ENCODE measurements around the gene ROPN1L. TPM values are rescaled to one million over a fixed set of nuclear protein-coding genes. Genes with fewer than 3 reads are reported as not detected.

ROPN1L gene
- total RNA-seq, 3 donors from 2014 or later (not counting 1 experiment from before 2014, with no cell fraction given), result 1.2 to 5.2 (median 4.3) TPM

GRCh38 chr5:10480237-10480985 is 38.7 kb downstream of the ROPN1L start:
- intact Hi-C loops (cut with micrococcal nuclease), result no loop called here
- peaks cover 0 to 5% of the 10 kb centered on the region in 2 donors for H3K4me1 Mint-ChIP-seq
- no peak overlapping the region for H3K4me3 Mint-ChIP-seq
- no peak for DNase-seq
- no peaks in the 10 kb centered on the region for H3K9me3 Mint-ChIP-seq
- TF ChIP-seq CTCF (IDR thresholded peaks at IDR 0.05), result no peak
- H3K27me3 Mint-ChIP-seq (ENCODE audit: low read depth in 2 of 2), result no peaks in the 10 kb centered on the region
- no peak for ATAC-seq
- Histone ChIP-seq H3K4me1 (ENCODE audit: control insufficient read depth, insufficient read depth, low read length) (no peaks in the 10 kb centered on the region), H3K4me3 (ENCODE audit: low read length) (no peak overlapping the region), H3K9me3 (ENCODE audit: control insufficient read depth, insufficient read depth, low read length) (no peaks in the 10 kb centered on the region), H3K27me3 (ENCODE audit: control insufficient read depth, insufficient read depth, low read length) (no peaks in the 10 kb centered on the region), H3K27ac (ENCODE audit: low read length) (no peak overlapping the region), H3K36me3 (ENCODE audit: control insufficient read depth, insufficient read depth, low read length) (no peaks in the 10 kb centered on the region)
- no peaks in the 10 kb centered on the region for H3K36me3 Mint-ChIP-seq
- WGBS (ENCODE audit: insufficient coverage), result 91% methylated on average over 12 of the region's 12 CpGs
- no peak overlapping the region for H3K27ac Mint-ChIP-seq

- TF ChIP-seq CTCF (IDR thresholded peaks at IDR 0.05), result no peak
- no peaks in the 10 kb centered on the region for H3K9me3 ChIP-seq (ENCODE audit: control insufficient read depth, insufficient read depth, low read length)
- no peaks in the 10 kb centered on the region for H3K9me3 Mint-ChIP-seq
- H3K36me3 ChIP-seq (ENCODE audit: control insufficient read depth, insufficient read depth, low read length), result no peaks in the 10 kb centered on the region
- no peak overlapping the region for H3K4me3 ChIP-seq (ENCODE audit: low read length)
- no peaks in the 10 kb centered on the region for H3K27me3 ChIP-seq (ENCODE audit: control insufficient read depth, insufficient read depth, low read length)
- H3K4me1 ChIP-seq (ENCODE audit: control insufficient read depth, insufficient read depth, low read length), result no peaks in the 10 kb centered on the region
- intact Hi-C loops (cut with micrococcal nuclease), result no loop called here
- H3K36me3 Mint-ChIP-seq, result no peaks in the 10 kb centered on the region
- WGBS (ENCODE audit: insufficient coverage), result 85% methylated on average over 9 of the region's 10 CpGs
- ATAC-seq (no peak), DNase-seq (no peak)
- H3K27ac Mint-ChIP-seq, result no peak overlapping the region
- no peaks in the 10 kb centered on the region for H3K27me3 Mint-ChIP-seq (ENCODE audit: low read depth in 2 of 2)
- peaks cover 0 to 5% of the 10 kb centered on the region in 2 donors for H3K4me1 Mint-ChIP-seq
- H3K4me3 Mint-ChIP-seq, result no peak overlapping the region
- no peak overlapping the region for H3K27ac ChIP-seq (ENCODE audit: low read length)
These were observed 39.7 kb downstream of the ROPN1L start for GRCh38 chr5:10481241-10481935.

GRCh38 chr5:10482791-10483530 is 41.3 kb downstream of the ROPN1L start:
- DNase-seq, result no peak
- Mint-ChIP-seq H3K4me3 (no peak overlapping the region), H3K9me3 (no peaks in the 10 kb centered on the region), H3K36me3 (no peaks in the 10 kb centered on the region), H3K27me3 (ENCODE audit: low read depth in 2 of 2) (no peaks in the 10 kb centered on the region), H3K27ac (no peak overlapping the region), H3K4me1 (peaks cover 0 to 6% of the 10 kb centered on the region in 2 donors)
- TF ChIP-seq CTCF (IDR thresholded peaks at IDR 0.05), result no peak
- Histone ChIP-seq H3K27ac (ENCODE audit: low read length) (no peak overlapping the region), H3K4me1 (ENCODE audit: control insufficient read depth, insufficient read depth, low read length) (no peaks in the 10 kb centered on the region), H3K4me3 (ENCODE audit: low read length) (no peak overlapping the region), H3K36me3 (ENCODE audit: control insufficient read depth, insufficient read depth, low read length) (no peaks in the 10 kb centered on the region), H3K9me3 (ENCODE audit: control insufficient read depth, insufficient read depth, low read length) (no peaks in the 10 kb centered on the region), H3K27me3 (ENCODE audit: control insufficient read depth, insufficient read depth, low read length) (no peaks in the 10 kb centered on the region)
- no peak for ATAC-seq
- 92% methylated on average over 12 of the region's 12 CpGs for WGBS (ENCODE audit: insufficient coverage)
- intact Hi-C loops (cut with micrococcal nuclease), result no loop called here

Measured in natural killer cell (primary cell).